Heart right ventricle (tissue), 16 donors: ENCODE results near the gene EPM2A. TPM values are rescaled to one million over a fixed set of nuclear protein-coding genes. Genes with fewer than 3 reads are reported as not detected.

ENCODE experiments used
- ATAC-seq, 8 donors: fragments of 200-7000 bp; cut with Tn5 transposase; one replicate each; pipeline ENCODE4 v1.9.1; 2020; ENCODE audit warnings: mild to moderate bottlenecking in 8 of 8, moderate library complexity in 8 of 8, moderate number of reproducible peaks in 1 of 8
- DNase-seq, 2 donors: peaks; one replicate each; pipeline ENCODE4 v3.0.0-alpha.2; 2020
- H3K27ac ChIP-seq, 10 donors: fragments of 200-600 bp; sonication (generic) in 2 of 10; one replicate each; pipeline versions ENCODE4 v1.5.0 to v1.8.0; 2020 to 2022; ENCODE audit warnings: mild to moderate bottlenecking in 3 of 10
- H3K27me3 ChIP-seq, 7 donors: fragments of 200-600 bp; one replicate each; pipeline ENCODE4 v1.8.0; 2021 to 2022; ENCODE audit warnings: mild to moderate bottlenecking in 2 of 7
- H3K36me3 ChIP-seq, 9 donors: fragments of 200-600 bp; sonication (generic) in 1 of 9; one replicate each; pipeline versions ENCODE4 v1.5.0 to v1.8.0; 2020 to 2022; ENCODE audit warnings: mild to moderate bottlenecking in 2 of 9
- H3K4me1 ChIP-seq, 9 donors: fragments of 200-600 bp; sonication (generic) in 1 of 9; one replicate each; pipeline versions ENCODE4 v1.5.0 to v1.8.0; 2020 to 2022; ENCODE audit warnings: mild to moderate bottlenecking in 4 of 9
- H3K4me3 ChIP-seq, 10 donors: fragments of 200-600 bp; sonication (generic) in 2 of 10; one replicate each; pipeline versions ENCODE4 v1.5.0 to v1.8.0; 2020 to 2022; ENCODE audit warnings: mild to moderate bottlenecking in 7 of 10, moderate library complexity in 2 of 10
- H3K9me3 ChIP-seq, 11 donors: fragments of 200-600 bp in 10 of 11; sonication (generic) in 2 of 11; one replicate each; pipeline versions ENCODE4 v1.5.0 to v1.8.0; 2013 to 2022; ENCODE audit warnings: mild to moderate bottlenecking in 2 of 11, control low read depth in 1 of 11, moderate library complexity in 1 of 11
- CTCF ChIP-seq, 9 donors: fragments of 200-600 bp; sonication (generic) in 2 of 9; IDR thresholded peaks; one replicate each; pipeline versions ENCODE4 v1.5.0 to v1.8.0; 2021 to 2022; ENCODE audit warnings: antibody characterized with exemption in 9 of 9, mild to moderate bottlenecking in 5 of 9, moderate library complexity in 1 of 9
- WGBS, 2 donors: extraction: QIAGEN DNeasy Blood & Tissue Kit; methylation state at CpG; one replicate each; pipeline ENCODE4 v1.1.7; 2013; ENCODE audit warnings: inconsistent platforms in 1 of 2; 5-methylcytosine and 5-hydroxymethylcytosine counted together
- intact Hi-C, 10 donors: fragments of 100-400 bp; cut with DNase I; formaldehyde crosslinking; loops; one replicate each; pipeline versions ENCODE4 v1.11.1 to v1.14.2; 2022
- polyA plus RNA-seq, 2 donors: library from polyadenylated mRNA; stranded (reverse); fragments of 200-250 nt; gene quantifications; one replicate each; pipeline ENCODE4 v1.2.3, GENCODE V29; 2013
- total RNA-seq, 10 donors: library from RNA; stranded (reverse); fragmentation: NEBNext Ultra II Directional in 3 of 10; extraction: Animal tissue kit (Norgen Biotek cat#: 25700) in 3 of 10; gene quantifications; one replicate each; pipeline versions ENCODE4 v1.2.1 to v1.2.4, GENCODE V29; 2021 to 2023
- donor health status: Arrhythmogenic right ventricular cardiomyopathy.
- donor health status: ischemic (EF 13 %, LVEDD 7.1; RV severe dilation, severe dysfunction).
- donor health status: healthy with polysubstance abuse.
- donor health status: DM: no; HTN: yes; CAD: no.
- donor health status: DM: no; HTN: no; CAD: no.
- donor health status: ischemic (EF 25% LVEDD 6.9; RV normal size, moderate dysfunction).
- donor health status: ischemic (EF 25% LVEDD 5.7; RV mildly dilated, moderate dysfunction).
- donor health status: healthy.
- donor health status: DM: yes; HTN: yes; CAD: no.
- donor health status: Ischemic cardiomyopathy.
- donor health status: ischemic (EF 35%, LVEDD 5.7; RV mildly dilated, moderate dysfunction).
- donor health status: nonischemic (EF 11% LVEDD 7.7; RV severe dilation, severe dysfunction).
- donor health status: DM: yes; HTN: yes; CAD: no.
- donor health status: PGD.
- donor health status: ischemic (EF 29% LVEDD 5.4; RV normal size, mild dysfunction).
- donor health status: nonischemic (EF 23%, LVEDD 6.1; RV moderate dilation, normal function).

Gene EPM2A
- total and polyA plus RNA-seq, 12 donors: 11.0 to 60.9 (median 43.2) TPM

DNA sequence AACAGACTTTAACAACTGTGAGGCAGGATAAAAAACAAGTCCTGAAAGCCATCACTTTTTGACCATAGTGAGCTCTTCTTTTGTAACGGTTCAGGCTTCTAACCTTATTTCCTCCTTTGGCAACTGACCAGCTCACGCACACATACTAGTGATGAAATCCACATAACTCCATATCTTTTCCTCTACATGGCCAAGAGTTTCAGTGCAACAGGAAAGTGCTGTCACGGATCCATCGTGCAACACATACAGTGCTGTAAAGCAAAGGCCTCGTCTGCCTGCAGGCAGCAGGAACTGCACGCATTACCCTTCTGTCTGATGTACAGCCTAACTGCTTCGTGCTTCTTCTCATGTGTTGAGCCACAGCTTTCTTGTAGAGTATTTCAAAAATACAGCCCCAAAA lies 108.5 kb downstream of the EPM2A start:
- Histone ChIP-seq H3K4me3 (no peak overlapping the region), H3K27ac (no peak overlapping the region), H3K9me3 (peaks cover 0 to 7% (median 0%) of the 10 kb centered on the region in 11 donors), H3K27me3 (no peaks in the 10 kb centered on the region), H3K4me1 (peaks cover 0 to 8% (median 0%) of the 10 kb centered on the region in 9 donors), H3K36me3 (peaks cover 0 to 8% (median 0%) of the 10 kb centered on the region in 9 donors)
- 29 to 55% methylated on average over 7 of the region's 7 CpGs for WGBS, 2 donors
- DNase-seq (no peak), ATAC-seq (peak in 6 of 8 donors; percentile 35 to 79 (median 54))
- intact Hi-C loops: loop anchor here in 1 of 10 donors (5.0 kb wide), 1 partner anchor 1045 kb away; no protein-coding TSS in a partner anchor
- TF ChIP-seq CTCF (IDR thresholded peaks at IDR 0.05): no peak

- H3K27ac ChIP-seq: no peak overlapping the region
- no peak for ATAC-seq
- H3K9me3 ChIP-seq: peaks cover 0 to 10% (median 0%) of the 10 kb centered on the region in 11 donors
- WGBS, 2 donors: 97 to 100% methylated on average over 1 of the region's 1 CpG
- no peaks in the 10 kb centered on the region for H3K27me3 ChIP-seq
- TF ChIP-seq CTCF (IDR thresholded peaks at IDR 0.05): no peak
- DNase-seq: no peak
- peaks cover 0 to 8% (median 0%) of the 10 kb centered on the region in 9 donors for H3K36me3 ChIP-seq
- peaks cover 0 to 8% (median 0%) of the 10 kb centered on the region in 9 donors for H3K4me1 ChIP-seq
- no peak overlapping the region for H3K4me3 ChIP-seq
- intact Hi-C loops: no loop called here
Measured at GRCh38 chr6:145623231-145623630, 112.1 kb downstream of the EPM2A start.

- intact Hi-C loops: no loop called here
Measured at GRCh38 chr6:145621776-145622175, 113.5 kb downstream of the EPM2A start.

GRCh38 chr6:145620088-145620487 lies 115.2 kb downstream of the EPM2A start:
- no peak for TF ChIP-seq CTCF (IDR thresholded peaks at IDR 0.05)
- Histone ChIP-seq H3K4me3 (no peak overlapping the region), H3K36me3 (no peaks in the 10 kb centered on the region), H3K27me3 (no peaks in the 10 kb centered on the region), H3K27ac (no peak overlapping the region), H3K9me3 (peaks cover 0 to 10% (median 0%) of the 10 kb centered on the region in 11 donors), H3K4me1 (no peaks in the 10 kb centered on the region)
- intact Hi-C loops: no loop called here
- ATAC-seq (no peak), DNase-seq (no peak)
- 90 to 91% methylated on average over 7 of the region's 7 CpGs for WGBS, 2 donors

More at GRCh38 chr6:145621776-145622175, 113.5 kb downstream of the EPM2A start:
- no peak for DNase-seq
- Histone ChIP-seq H3K4me1 (peaks cover 0 to 4% (median 0%) of the 10 kb centered on the region in 9 donors), H3K4me3 (no peak overlapping the region), H3K36me3 (no peaks in the 10 kb centered on the region), H3K9me3 (peaks cover 0 to 10% (median 0%) of the 10 kb centered on the region in 11 donors), H3K27ac (no peak overlapping the region), H3K27me3 (no peaks in the 10 kb centered on the region)
- WGBS, 2 donors: 81 to 90% methylated on average over 1 of the region's 1 CpG
- no peak for ATAC-seq
- TF ChIP-seq CTCF (IDR thresholded peaks at IDR 0.05): no peak
